Measurements from ENCODE around the gene PROC.

DNA sequence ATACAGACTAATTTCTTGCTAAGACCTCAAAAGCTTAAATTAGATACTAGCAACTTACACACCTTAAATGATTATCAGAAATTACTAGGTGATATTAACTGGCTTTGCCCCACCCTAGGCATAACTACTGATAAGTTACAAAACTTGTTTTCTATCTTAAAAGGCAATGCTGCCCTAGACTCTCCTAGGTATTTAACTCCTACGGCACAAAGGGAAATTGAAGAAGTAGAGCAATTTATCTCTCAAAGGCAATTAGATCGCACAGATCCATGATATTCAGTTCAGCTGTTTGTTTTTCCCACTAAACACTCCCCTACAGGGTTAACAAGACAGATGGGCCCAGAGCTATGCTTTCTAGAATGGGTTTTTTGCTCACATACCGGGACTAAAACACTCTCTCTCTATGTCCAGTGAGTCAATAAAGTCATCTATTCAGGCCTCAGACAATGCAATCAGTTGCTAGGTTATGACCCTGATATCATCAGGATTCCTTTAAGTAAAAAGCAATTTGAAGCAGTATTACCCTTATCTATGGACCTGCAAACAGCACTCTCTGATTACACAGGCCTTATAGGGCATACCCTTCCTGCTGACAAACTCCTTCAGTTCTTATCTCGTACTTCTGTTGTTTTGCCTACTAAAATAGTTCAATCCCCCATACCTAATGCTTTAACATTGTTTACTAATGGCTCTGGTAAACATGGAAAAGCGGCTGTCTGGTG, 44.7 kb upstream of the PROC start:
- TF ChIP-seq, protein P1, sequence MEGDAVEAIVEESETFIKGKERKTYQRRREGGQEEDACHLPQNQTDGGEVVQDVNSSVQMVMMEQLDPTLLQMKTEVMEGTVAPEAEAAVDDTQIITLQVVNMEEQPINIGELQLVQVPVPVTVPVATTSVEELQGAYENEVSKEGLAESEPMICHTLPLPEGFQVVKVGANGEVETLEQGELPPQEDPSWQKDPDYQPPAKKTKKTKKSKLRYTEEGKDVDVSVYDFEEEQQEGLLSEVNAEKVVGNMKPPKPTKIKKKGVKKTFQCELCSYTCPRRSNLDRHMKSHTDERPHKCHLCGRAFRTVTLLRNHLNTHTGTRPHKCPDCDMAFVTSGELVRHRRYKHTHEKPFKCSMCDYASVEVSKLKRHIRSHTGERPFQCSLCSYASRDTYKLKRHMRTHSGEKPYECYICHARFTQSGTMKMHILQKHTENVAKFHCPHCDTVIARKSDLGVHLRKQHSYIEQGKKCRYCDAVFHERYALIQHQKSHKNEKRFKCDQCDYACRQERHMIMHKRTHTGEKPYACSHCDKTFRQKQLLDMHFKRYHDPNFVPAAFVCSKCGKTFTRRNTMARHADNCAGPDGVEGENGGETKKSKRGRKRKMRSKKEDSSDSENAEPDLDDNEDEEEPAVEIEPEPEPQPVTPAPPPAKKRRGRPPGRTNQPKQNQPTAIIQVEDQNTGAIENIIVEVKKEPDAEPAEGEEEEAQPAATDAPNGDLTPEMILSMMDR (IDR thresholded peaks at IDR 0.05), result no peak
- TF ChIP-seq POLR2A (IDR thresholded peaks at IDR 0.05), result no peak

All from ovary (tissue), 3 donors.